Cardiac fibroblast (primary cell): ENCODE results near the gene CDKAL1.
A peak's percentile ranks its signal among the peaks of the same experiment; 100 is the strongest.

Experiments used
- DNase-seq, 2 donors: peaks; one replicate each; pipeline versions ENCODE4 v3.0.0 to v3.0.0-alpha.2; 2010; ENCODE audit warnings: low read depth in 2 of 2
- H3K4me3 ChIP-seq, 2 donors: replicated peaks in 1 of 2; 1 replicate in 1 of 2; 2 replicates in 1 of 2; pipeline ENCODE4 v1.5.1; 2011; ENCODE audit warnings: low read depth in 2 of 2, low read length in 2 of 2, mild to moderate bottlenecking in 2 of 2, moderate library complexity in 1 of 2
- TF ChIP-seq, protein P1 (sequence below): IDR thresholded peaks from one replicate; pipeline ENCODE4 v1.5.1; 2011; ENCODE audit warnings: low read depth, mild to moderate bottlenecking, low read length, inconsistent platforms

CDKAL1 gene

DNA sequence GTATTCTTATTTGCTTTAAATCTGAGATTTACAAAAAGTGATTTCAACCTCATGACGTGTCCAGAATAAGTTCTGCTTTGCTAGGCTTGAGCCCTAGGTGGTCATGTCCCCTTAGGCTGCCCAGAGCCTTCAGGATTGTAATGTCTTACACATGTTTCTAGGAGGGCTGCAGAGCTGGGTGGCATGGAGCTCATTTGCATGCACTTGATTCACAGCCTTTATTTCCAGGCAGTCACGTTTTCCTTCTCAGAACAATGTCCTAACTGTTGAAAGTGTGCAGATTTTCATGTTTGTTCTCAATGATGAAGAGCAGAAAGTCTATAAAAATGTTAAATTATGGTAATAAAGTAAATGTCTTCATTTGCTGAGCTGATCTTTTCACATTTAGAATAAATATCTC, 610.7 kb downstream of the CDKAL1 start:
- no peak overlapping the region for H3K4me3 ChIP-seq
- TF ChIP-seq, protein P1, sequence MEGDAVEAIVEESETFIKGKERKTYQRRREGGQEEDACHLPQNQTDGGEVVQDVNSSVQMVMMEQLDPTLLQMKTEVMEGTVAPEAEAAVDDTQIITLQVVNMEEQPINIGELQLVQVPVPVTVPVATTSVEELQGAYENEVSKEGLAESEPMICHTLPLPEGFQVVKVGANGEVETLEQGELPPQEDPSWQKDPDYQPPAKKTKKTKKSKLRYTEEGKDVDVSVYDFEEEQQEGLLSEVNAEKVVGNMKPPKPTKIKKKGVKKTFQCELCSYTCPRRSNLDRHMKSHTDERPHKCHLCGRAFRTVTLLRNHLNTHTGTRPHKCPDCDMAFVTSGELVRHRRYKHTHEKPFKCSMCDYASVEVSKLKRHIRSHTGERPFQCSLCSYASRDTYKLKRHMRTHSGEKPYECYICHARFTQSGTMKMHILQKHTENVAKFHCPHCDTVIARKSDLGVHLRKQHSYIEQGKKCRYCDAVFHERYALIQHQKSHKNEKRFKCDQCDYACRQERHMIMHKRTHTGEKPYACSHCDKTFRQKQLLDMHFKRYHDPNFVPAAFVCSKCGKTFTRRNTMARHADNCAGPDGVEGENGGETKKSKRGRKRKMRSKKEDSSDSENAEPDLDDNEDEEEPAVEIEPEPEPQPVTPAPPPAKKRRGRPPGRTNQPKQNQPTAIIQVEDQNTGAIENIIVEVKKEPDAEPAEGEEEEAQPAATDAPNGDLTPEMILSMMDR: no peak
- DNase-seq: no peak

DNA sequence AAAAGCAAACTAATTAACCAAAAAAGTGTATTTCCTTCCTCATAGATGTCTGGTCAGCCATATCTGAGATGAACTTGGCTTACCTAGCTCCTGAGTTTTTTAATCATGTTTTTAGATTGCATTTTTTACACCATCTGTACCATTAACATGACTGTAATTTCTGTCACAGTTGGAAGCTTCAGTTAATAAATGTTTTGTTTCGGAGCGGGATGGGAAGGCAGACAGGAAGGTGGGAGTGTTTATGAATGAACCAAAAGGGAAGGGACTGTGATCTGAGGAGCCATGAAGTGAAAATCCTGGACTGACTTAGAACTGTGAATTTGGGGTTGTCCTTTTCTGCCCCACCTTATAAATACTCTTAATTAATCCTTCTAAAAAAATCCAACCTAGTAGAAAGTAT, 613.7 kb downstream of the CDKAL1 start:
- H3K4me3 ChIP-seq: no peak overlapping the region
- no peak for DNase-seq
- TF ChIP-seq, protein P1: no peak

DNA sequence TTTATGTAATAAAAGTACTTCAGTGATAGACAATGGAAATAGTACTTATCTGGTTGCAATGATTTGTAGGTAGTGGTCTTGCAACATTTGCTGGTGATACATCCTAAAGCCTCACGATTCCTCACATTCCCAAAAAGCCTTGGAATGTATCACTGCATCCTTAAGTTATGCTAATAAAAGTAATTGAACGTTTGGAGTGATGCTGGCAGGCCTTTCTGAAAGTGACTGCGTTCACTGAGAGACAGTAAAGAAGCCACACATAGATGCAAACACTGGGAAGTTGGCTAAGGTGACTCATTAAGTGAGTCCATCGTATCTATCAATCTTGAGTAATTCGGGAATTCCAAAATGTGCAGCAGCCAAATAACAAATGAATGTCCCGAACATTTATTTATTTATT, 615.2 kb downstream of the CDKAL1 start:
- peak; percentile 34 to 56 for DNase-seq
- TF ChIP-seq, protein P1: no peak
- H3K4me3 ChIP-seq: no peak overlapping the region

DNA sequence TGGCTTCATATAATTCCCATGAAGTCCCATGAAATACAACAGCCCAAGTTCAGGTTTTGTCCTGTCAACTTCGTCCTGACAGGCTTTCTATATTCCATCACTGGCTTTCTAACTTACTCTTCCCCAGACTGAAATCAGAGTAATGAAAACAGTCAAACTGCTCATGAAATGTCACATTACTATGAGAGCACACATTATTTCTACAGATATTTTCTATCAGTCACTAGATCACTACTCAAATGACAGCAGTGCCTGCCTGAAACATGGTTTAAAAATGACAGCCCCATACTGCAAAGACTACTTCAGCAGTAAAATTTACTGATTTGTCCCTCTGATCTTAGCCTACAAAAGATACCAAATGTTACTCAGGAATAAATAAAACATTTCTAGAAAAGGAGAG, 616.4 kb downstream of the CDKAL1 start:
- TF ChIP-seq, protein P1: no peak
- DNase-seq: no peak
- no peak overlapping the region for H3K4me3 ChIP-seq

DNA sequence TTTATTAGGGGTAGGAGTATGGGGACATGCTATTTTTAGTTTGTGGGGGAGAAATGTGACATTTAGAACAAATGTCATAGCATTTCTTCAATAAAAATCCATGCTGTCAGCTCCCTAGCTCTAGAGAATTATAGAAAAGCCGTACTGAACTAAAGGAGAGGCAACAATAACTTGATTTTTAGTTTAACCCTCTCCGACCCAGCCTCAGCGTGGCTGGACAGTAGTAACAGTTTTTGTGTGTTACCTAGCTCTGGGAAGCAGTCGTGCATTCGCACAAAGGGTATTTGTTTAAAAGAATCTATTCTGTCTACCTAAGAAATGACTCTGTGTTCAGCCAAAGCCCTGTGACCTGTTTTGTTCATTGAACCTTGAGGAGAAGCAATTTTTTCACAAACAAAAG, 616.9 kb downstream of the CDKAL1 start:
- DNase-seq: no peak
- TF ChIP-seq, protein P1: no peak
- no peak overlapping the region for H3K4me3 ChIP-seq

DNA sequence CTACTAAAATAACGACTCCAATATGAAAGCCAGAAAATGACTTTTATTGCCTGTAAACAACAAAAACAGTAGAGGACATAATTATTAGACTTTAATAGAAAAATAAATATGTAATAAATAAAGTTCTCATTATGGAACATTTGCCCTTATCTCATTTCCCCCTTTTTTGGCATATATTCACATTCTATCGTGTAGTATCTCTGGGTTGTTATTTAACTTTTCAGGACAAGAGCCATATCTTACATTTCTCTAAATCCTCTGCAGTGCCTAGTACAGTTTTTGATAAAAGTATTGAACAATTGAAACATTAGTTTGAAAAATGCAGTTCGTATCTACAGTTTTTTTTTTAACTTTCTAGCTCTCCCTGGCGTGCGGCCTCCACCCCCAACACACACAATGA, 617.3 kb downstream of the CDKAL1 start:
- DNase-seq: no peak
- H3K4me3 ChIP-seq: no peak overlapping the region
- TF ChIP-seq, protein P1: no peak

DNA sequence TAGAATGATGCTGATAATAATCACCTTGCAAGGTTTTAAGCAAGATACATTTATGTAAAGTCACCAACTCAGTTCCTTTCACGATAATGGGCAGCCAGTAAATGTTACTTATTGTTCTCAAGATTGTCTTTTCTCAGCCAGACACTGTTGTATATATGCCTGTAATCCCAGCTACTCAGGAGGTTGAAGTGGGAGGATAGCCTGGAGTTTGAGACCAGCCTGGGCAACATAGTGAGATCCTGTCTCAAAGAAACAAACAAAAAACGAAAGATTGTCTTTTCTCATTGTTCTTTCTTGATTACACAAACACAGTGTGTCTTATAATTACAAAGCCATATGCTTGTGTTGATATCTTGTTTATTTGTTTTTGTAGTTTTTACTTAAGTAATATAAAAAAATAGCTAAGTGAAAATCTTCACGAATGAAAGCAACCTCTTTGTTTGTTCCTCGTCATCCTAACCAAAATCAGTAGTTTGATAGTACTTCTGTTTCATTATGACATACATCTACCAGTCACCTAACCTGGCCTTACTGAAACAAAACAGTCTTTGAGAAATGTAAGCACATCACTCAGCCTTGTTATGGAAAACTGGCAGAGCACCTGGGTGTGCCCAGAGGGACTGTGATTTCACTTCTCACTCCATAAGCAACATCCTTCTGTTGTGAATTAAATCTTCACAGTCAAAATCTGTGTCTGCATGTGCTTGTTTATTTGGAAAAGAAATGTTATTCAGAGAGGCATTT, 623.1 kb downstream of the CDKAL1 start:
- TF ChIP-seq, protein P1: no peak
- no peak overlapping the region for H3K4me3 ChIP-seq
- no peak for DNase-seq
